ENCODE results near the gene HOXA3. TPM values are rescaled to one million over a fixed set of nuclear protein-coding genes. Genes with fewer than 3 reads are reported as not detected.

The HOXA3 gene
- total RNA-seq, 1 experiment from 2014 or later = not detected

DNA sequence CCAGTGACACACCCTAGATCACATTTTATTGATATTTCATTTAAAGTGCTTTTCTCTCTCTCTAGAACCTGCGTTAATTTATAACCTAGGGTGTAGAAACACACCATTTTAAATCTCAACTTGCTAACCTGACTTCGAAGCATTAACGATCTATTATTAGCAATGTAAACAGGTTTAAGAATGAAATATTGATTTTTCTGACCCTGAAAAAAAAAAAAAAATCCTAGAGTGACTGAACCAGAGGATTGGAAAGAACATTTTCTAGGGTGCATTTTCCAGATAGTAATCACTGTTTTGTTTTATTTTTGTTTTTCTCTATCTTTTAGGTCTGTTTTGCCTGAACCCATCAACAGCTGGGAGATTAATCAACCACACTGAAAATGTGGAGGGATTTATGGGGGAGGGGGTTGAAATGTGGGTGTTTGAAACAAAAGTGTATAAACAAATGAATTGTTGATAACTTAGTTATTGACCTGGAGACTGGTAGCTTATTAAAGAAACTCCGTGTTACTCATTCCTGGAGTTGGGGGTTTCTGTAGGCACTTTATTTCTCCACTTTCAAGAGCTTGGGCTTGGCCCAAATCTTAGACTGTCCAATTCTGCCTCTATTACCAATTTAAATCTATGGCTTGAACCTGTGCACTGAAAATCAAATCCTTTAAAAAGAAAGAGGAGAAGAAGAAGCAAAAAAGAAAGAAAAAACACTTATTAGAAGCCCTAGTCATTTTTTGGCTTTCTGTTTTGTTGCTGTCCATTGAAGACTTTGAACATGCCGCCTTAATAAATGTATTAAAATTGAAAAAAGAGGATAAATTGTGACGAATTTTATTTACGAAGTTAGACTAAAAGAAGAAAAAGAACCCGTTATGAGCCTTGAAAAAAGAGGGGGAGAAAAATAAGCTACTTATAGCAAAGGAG, 52.7 kb downstream of the HOXA3 start:
- Mint-ChIP-seq H3K27ac (no peak overlapping the region), H3K27me3 (ENCODE audit: low read depth) (peaks cover 100% of the 10 kb centered on the region), H3K4me3 (no peak overlapping the region), H3K9me3 (no peaks in the 10 kb centered on the region), H3K4me1 (peaks cover 53% of the 10 kb centered on the region), H3K36me3 (peaks cover 6% of the 10 kb centered on the region)
- ChIA-PET CTCF (interaction anchor here (1.2 to 2.3 kb wide), 4 partner anchors 9 to 80 kb away, joined by 3 to 10 read pairs (median 6); partner anchors contain the start of gene HOXA5), POLR2A (interaction anchor here (1.8 kb wide), 1 partner anchor 16 kb away, joined by 4 read pairs; no protein-coding TSS in a partner anchor)
- ATAC-seq (no peak), DNase-seq (ENCODE audit: low spot score) (no peak)
- no peak for TF ChIP-seq TCF7 (CRISPR knock-in tag; IDR thresholded peaks at IDR 0.05; ENCODE audit: low read depth)
- TF ChIP-seq TEAD1 (CRISPR knock-in tag; IDR thresholded peaks at IDR 0.05) = no peak
- no peak for TF ChIP-seq NFE2L1 (CRISPR knock-in tag; IDR thresholded peaks at IDR 0.05)
- TF ChIP-seq SMAD3 (CRISPR knock-in tag; IDR thresholded peaks at IDR 0.05; ENCODE audit: borderline replicate concordance) = no peak
- TF ChIP-seq ZNF232 (CRISPR knock-in tag; IDR thresholded peaks at IDR 0.05) = no peak
- no peak for TF ChIP-seq NR2C2 (CRISPR knock-in tag; IDR thresholded peaks at IDR 0.05)
- TF ChIP-seq PRRX2 (CRISPR knock-in tag; IDR thresholded peaks at IDR 0.05) = no peak
- no peak for TF ChIP-seq ZNF317 (CRISPR knock-in tag; IDR thresholded peaks at IDR 0.05; ENCODE audit: borderline replicate concordance, low read depth)
- TF ChIP-seq, protein P1, sequence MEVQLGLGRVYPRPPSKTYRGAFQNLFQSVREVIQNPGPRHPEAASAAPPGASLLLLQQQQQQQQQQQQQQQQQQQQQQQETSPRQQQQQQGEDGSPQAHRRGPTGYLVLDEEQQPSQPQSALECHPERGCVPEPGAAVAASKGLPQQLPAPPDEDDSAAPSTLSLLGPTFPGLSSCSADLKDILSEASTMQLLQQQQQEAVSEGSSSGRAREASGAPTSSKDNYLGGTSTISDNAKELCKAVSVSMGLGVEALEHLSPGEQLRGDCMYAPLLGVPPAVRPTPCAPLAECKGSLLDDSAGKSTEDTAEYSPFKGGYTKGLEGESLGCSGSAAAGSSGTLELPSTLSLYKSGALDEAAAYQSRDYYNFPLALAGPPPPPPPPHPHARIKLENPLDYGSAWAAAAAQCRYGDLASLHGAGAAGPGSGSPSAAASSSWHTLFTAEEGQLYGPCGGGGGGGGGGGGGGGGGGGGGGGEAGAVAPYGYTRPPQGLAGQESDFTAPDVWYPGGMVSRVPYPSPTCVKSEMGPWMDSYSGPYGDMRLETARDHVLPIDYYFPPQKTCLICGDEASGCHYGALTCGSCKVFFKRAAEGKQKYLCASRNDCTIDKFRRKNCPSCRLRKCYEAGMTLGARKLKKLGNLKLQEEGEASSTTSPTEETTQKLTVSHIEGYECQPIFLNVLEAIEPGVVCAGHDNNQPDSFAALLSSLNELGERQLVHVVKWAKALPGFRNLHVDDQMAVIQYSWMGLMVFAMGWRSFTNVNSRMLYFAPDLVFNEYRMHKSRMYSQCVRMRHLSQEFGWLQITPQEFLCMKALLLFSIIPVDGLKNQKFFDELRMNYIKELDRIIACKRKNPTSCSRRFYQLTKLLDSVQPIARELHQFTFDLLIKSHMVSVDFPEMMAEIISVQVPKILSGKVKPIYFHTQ (CRISPR knock-in tag; IDR thresholded peaks at IDR 0.05) = no peak
- TF ChIP-seq, protein P2, sequence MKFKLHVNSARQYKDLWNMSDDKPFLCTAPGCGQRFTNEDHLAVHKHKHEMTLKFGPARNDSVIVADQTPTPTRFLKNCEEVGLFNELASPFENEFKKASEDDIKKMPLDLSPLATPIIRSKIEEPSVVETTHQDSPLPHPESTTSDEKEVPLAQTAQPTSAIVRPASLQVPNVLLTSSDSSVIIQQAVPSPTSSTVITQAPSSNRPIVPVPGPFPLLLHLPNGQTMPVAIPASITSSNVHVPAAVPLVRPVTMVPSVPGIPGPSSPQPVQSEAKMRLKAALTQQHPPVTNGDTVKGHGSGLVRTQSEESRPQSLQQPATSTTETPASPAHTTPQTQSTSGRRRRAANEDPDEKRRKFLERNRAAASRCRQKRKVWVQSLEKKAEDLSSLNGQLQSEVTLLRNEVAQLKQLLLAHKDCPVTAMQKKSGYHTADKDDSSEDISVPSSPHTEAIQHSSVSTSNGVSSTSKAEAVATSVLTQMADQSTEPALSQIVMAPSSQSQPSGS (CRISPR knock-in tag; IDR thresholded peaks at IDR 0.05; ENCODE audit: borderline replicate concordance, low read depth) = no peak
- TF ChIP-seq, protein P3, sequence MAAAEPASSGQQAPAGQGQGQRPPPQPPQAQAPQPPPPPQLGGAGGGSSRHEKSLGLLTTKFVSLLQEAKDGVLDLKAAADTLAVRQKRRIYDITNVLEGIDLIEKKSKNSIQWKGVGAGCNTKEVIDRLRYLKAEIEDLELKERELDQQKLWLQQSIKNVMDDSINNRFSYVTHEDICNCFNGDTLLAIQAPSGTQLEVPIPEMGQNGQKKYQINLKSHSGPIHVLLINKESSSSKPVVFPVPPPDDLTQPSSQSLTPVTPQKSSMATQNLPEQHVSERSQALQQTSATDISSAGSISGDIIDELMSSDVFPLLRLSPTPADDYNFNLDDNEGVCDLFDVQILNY (CRISPR knock-in tag; IDR thresholded peaks at IDR 0.05) = no peak
- TF ChIP-seq, protein P4, sequence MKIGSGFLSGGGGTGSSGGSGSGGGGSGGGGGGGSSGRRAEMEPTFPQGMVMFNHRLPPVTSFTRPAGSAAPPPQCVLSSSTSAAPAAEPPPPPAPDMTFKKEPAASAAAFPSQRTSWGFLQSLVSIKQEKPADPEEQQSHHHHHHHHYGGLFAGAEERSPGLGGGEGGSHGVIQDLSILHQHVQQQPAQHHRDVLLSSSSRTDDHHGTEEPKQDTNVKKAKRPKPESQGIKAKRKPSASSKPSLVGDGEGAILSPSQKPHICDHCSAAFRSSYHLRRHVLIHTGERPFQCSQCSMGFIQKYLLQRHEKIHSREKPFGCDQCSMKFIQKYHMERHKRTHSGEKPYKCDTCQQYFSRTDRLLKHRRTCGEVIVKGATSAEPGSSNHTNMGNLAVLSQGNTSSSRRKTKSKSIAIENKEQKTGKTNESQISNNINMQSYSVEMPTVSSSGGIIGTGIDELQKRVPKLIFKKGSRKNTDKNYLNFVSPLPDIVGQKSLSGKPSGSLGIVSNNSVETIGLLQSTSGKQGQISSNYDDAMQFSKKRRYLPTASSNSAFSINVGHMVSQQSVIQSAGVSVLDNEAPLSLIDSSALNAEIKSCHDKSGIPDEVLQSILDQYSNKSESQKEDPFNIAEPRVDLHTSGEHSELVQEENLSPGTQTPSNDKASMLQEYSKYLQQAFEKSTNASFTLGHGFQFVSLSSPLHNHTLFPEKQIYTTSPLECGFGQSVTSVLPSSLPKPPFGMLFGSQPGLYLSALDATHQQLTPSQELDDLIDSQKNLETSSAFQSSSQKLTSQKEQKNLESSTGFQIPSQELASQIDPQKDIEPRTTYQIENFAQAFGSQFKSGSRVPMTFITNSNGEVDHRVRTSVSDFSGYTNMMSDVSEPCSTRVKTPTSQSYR (CRISPR knock-in tag; IDR thresholded peaks at IDR 0.05) = no peak
- no peak for TF ChIP-seq MYBL2 (CRISPR knock-in tag; IDR thresholded peaks at IDR 0.05)
- TF ChIP-seq, protein P5, sequence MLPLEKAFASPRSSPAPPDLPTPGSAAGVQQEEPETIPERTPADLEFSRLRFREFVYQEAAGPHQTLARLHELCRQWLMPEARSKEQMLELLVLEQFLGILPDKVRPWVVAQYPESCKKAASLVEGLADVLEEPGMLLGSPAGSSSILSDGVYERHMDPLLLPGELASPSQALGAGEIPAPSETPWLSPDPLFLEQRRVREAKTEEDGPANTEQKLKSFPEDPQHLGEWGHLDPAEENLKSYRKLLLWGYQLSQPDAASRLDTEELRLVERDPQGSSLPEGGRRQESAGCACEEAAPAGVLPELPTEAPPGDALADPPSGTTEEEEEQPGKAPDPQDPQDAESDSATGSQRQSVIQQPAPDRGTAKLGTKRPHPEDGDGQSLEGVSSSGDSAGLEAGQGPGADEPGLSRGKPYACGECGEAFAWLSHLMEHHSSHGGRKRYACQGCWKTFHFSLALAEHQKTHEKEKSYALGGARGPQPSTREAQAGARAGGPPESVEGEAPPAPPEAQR (CRISPR knock-in tag; IDR thresholded peaks at IDR 0.05) = no peak
- no peak for TF ChIP-seq ZNF396 (CRISPR knock-in tag; IDR thresholded peaks at IDR 0.05; ENCODE audit: borderline replicate concordance)
- TF ChIP-seq FOXP1 (CRISPR knock-in tag; IDR thresholded peaks at IDR 0.05; ENCODE audit: borderline replicate concordance) = no peak

Data from WTC11 (cell line).